DND-41 (cell line): Measurements from ENCODE around the gene FLVCR1.
"Not testable (repeated sequence)": the region's sequence is repeated elsewhere in the genome, so short reads cannot be mapped to it uniquely, and the experiment has no call there.

Experiments
- ATAC-seq: fragments of 200-7000 bp; cut with Tn5 transposase; 3 replicates; pipeline ENCODE4 v1.9.1; 2021; ENCODE audit warnings: low read depth; ENCODE audit not compliant: insufficient read depth
- DNase-seq: peaks from one replicate; pipeline ENCODE4 v3.0.0-alpha.2; 2020
- H2AFZ ChIP-seq: 2 replicates; pipeline ENCODE4 v1.6.0; 2012; ENCODE audit warnings: low read depth, low read length
- H3K27ac ChIP-seq: 2 replicates; pipeline ENCODE4 v1.5.1; 2012; ENCODE audit warnings: low read length, inconsistent platforms
- H3K27me3 ChIP-seq: fragments of 200-600 bp; sonication (generic); 2 replicates; pipeline ENCODE4 v1.6.0; 2012; ENCODE audit warnings: low read length, mild to moderate bottlenecking, inconsistent platforms; ENCODE audit not compliant: insufficient read depth, poor library complexity
- H3K36me3 ChIP-seq: 2 replicates; pipeline ENCODE4 v1.5.1; 2012; ENCODE audit warnings: low read length, inconsistent platforms; ENCODE audit not compliant: insufficient read depth
- H3K4me1 ChIP-seq: 2 replicates; pipeline ENCODE4 v1.5.1; 2012; ENCODE audit warnings: mild to moderate bottlenecking, low read length; ENCODE audit not compliant: insufficient read depth
- H3K4me2 ChIP-seq: 2 replicates; pipeline ENCODE4 v1.6.0; 2012; ENCODE audit warnings: mild to moderate bottlenecking, moderate library complexity, low read length, inconsistent platforms; ENCODE audit not compliant: insufficient read depth
- H3K4me3 ChIP-seq, 2 experiments: fragments of 200-600 bp in 1 of 2; shearing (Covaris generic) in 1 of 2; 2 replicates each; pipeline ENCODE4 v1.5.1; 2012 to 2016; ENCODE audit warnings: inconsistent platforms in 2 of 2, low read length in 2 of 2, mild to moderate bottlenecking in 2 of 2, low read depth in 1 of 2, moderate library complexity in 1 of 2
- H3K79me2 ChIP-seq: 2 replicates; pipeline ENCODE4 v1.6.0; 2012; ENCODE audit warnings: low read length, inconsistent platforms; ENCODE audit not compliant: insufficient read depth
- H3K9ac ChIP-seq: 2 replicates; pipeline ENCODE4 v1.6.0; 2012; ENCODE audit warnings: low read depth, mild to moderate bottlenecking, inconsistent platforms, low read length, moderate library complexity
- H3K9me3 ChIP-seq: 2 replicates; pipeline ENCODE4 v1.5.1; 2012; ENCODE audit warnings: low read length, moderate library complexity, mild to moderate bottlenecking, inconsistent platforms; ENCODE audit not compliant: insufficient read depth, severe bottlenecking
- H4K20me1 ChIP-seq: 2 replicates; pipeline ENCODE4 v1.6.0; 2012; ENCODE audit warnings: low read length; ENCODE audit not compliant: insufficient read depth
- EZH2 ChIP-seq: IDR thresholded peaks from 3 replicates; pipeline ENCODE4 v1.6.1; 2012; ENCODE audit warnings: borderline replicate concordance, low read depth, mild to moderate bottlenecking, moderate library complexity, low read length, inconsistent platforms; ENCODE audit not compliant: severe bottlenecking
- TF ChIP-seq, protein P1 (sequence below): IDR thresholded peaks from 2 replicates; pipeline ENCODE4 v1.5.1; 2012; ENCODE audit warnings: borderline replicate concordance, low read length, moderate library complexity, mild to moderate bottlenecking; ENCODE audit not compliant: poor library complexity, severe bottlenecking; ENCODE audit errors: extremely low read depth

Gene FLVCR1

DNA sequence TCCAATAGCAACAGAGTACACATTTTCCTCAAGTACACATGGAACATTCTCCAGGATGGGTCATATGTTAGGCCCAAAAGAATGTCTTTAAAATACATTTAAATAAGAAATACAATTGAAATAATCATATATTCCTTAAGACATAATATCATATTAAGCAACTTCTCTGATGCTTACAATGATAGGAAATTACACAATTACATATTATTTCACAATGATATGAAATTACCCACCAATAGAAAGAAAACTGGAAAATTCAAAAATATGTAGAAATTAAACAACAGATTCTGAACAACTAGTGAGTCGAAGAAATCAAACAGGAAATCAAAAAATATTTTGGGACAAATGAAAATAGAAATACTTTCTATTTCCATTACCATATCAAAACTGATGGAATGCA is 45.6 kb downstream of the FLVCR1 start:
- ATAC-seq: no peak
- no peak overlapping the region for H3K9ac ChIP-seq
- peaks cover 13% of the 10 kb centered on the region; the same call in 1 of the 2 replicates for H3K36me3 ChIP-seq
- no peak overlapping the region for H3K4me3 ChIP-seq
- H3K79me2 ChIP-seq: no peaks in the 10 kb centered on the region
- H3K4me2 ChIP-seq: no peak overlapping the region
- H3K4me1 ChIP-seq: no peaks in the 10 kb centered on the region
- DNase-seq: no peak
- H3K9me3 ChIP-seq: peaks cover 11% of the 10 kb centered on the region
- H2AFZ ChIP-seq: no peak overlapping the region
- H3K27me3 ChIP-seq: no peaks in the 10 kb centered on the region
- no peaks in the 10 kb centered on the region for H4K20me1 ChIP-seq
- no peak overlapping the region for H3K27ac ChIP-seq
- TF ChIP-seq, protein P1, sequence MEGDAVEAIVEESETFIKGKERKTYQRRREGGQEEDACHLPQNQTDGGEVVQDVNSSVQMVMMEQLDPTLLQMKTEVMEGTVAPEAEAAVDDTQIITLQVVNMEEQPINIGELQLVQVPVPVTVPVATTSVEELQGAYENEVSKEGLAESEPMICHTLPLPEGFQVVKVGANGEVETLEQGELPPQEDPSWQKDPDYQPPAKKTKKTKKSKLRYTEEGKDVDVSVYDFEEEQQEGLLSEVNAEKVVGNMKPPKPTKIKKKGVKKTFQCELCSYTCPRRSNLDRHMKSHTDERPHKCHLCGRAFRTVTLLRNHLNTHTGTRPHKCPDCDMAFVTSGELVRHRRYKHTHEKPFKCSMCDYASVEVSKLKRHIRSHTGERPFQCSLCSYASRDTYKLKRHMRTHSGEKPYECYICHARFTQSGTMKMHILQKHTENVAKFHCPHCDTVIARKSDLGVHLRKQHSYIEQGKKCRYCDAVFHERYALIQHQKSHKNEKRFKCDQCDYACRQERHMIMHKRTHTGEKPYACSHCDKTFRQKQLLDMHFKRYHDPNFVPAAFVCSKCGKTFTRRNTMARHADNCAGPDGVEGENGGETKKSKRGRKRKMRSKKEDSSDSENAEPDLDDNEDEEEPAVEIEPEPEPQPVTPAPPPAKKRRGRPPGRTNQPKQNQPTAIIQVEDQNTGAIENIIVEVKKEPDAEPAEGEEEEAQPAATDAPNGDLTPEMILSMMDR: no peak
- no peak for TF ChIP-seq EZH2

DNA sequence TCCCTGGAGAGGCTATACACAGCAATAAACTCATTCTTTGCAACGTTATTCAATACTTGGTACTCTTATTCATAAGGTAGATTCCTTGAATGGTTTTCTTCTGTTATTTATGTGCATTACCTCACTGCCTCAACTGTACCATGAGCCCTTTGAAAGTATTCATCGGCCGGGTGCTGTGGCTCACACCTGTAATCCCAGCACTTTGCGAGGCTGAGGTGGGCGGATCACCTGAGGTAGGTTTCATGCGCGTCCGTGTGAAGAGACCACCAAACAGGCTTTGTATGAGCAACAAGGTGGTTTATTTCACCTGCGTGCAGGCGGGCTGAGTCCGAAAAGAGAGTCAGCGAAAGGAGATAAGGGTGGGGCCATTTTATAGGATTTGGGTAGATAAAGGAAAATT is 50.0 kb downstream of the FLVCR1 start:
- H3K9me3 ChIP-seq, H4K20me1 ChIP-seq, ATAC-seq, H3K27me3 ChIP-seq, H3K4me1 ChIP-seq, H3K79me2 ChIP-seq, H3K9ac ChIP-seq, H3K4me2 ChIP-seq, H3K27ac ChIP-seq, DNase-seq, H2AFZ ChIP-seq, H3K36me3 ChIP-seq, H3K4me3 ChIP-seq: not testable (repeated sequence)

DNA sequence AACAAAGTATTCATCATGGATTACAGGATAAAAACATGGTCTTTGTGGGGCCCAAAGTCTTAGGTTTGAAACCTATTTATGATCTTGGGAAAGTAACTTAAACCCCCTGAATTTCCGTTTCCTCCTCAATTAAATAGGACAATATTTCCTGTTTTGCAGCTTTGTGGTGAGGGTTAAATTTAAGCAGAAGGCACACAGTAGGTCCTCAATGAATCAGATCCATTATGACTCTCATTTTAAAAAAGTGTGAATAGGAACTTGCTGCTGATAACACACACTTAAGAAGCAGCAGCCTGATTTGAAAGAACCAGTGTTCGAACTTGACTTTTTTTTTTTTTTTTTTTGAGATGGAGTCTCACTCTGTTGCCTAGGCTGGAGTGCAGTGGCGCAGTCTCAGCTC is 50.9 kb downstream of the FLVCR1 start:
- no peak overlapping the region for H3K4me3 ChIP-seq
- H3K79me2 ChIP-seq: no peaks in the 10 kb centered on the region
- no peaks in the 10 kb centered on the region for H3K4me1 ChIP-seq
- peaks cover 3% of the 10 kb centered on the region for H3K9me3 ChIP-seq
- H2AFZ ChIP-seq: no peak overlapping the region
- no peaks in the 10 kb centered on the region for H3K27me3 ChIP-seq
- H3K27ac ChIP-seq: no peak overlapping the region
- no peaks in the 10 kb centered on the region for H4K20me1 ChIP-seq
- no peak overlapping the region for H3K4me2 ChIP-seq
- DNase-seq (no peak), ATAC-seq (no peak)
- no peaks in the 10 kb centered on the region for H3K36me3 ChIP-seq
- TF ChIP-seq EZH2: no peak
- no peak overlapping the region for H3K9ac ChIP-seq

DNA sequence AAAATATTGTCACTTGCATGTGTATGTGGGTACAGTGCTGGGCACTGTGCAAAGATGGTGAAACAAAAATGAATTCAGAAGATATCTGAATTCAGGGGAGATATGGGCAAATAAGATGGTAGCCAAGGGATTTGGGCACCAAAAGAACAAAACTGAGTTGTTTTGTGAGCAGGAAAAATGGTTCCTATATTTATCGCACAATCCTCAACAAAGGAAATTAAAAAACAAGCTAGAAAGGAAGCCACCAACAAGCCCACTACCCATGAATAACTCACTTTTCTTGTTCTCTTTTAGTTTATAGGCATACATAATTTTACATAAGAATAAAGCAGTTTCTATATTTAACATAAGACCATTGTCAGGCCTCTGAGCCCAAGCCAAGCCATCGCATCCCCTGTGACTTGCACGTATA is 51.6 kb downstream of the FLVCR1 start:
- no peak overlapping the region for H3K4me2 ChIP-seq
- H4K20me1 ChIP-seq: no peaks in the 10 kb centered on the region
- H3K4me3 ChIP-seq: no peak overlapping the region
- H3K9ac ChIP-seq: no peak overlapping the region
- H3K4me1 ChIP-seq: no peaks in the 10 kb centered on the region
- H2AFZ ChIP-seq: no peak overlapping the region
- H3K27me3 ChIP-seq: no peaks in the 10 kb centered on the region
- H3K9me3 ChIP-seq: peaks cover 3% of the 10 kb centered on the region
- DNase-seq (no peak), ATAC-seq (no peak)
- TF ChIP-seq, protein P1: no peak
- TF ChIP-seq EZH2: no peak
- H3K27ac ChIP-seq: no peak overlapping the region
- no peaks in the 10 kb centered on the region for H3K79me2 ChIP-seq
- no peaks in the 10 kb centered on the region for H3K36me3 ChIP-seq

DNA sequence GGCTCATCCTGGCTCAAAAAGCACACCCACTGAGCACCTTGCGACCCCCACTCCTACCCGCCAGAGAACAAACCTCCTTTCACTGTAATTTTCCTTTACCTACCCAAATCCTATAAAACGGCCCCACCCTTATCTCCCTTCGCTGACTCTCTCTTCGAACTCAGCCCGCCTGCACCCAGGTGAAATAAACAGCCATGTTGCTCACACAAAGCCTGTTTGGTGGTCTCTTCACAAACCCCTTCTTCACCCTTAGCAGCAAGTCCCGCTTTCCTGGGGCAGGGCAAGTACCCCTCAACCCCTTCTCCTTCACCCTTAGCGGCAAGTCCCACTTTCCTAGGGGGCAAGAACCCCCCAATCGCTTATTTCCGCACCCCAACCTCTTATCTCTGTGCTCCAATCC is 52.1 kb downstream of the FLVCR1 start:
- not testable (repeated sequence) for H3K79me2 ChIP-seq, ATAC-seq, H2AFZ ChIP-seq, H3K4me3 ChIP-seq, DNase-seq, H3K4me2 ChIP-seq, H3K27ac ChIP-seq, H4K20me1 ChIP-seq, H3K4me1 ChIP-seq, H3K9ac ChIP-seq, H3K9me3 ChIP-seq, H3K27me3 ChIP-seq, H3K36me3 ChIP-seq

DNA sequence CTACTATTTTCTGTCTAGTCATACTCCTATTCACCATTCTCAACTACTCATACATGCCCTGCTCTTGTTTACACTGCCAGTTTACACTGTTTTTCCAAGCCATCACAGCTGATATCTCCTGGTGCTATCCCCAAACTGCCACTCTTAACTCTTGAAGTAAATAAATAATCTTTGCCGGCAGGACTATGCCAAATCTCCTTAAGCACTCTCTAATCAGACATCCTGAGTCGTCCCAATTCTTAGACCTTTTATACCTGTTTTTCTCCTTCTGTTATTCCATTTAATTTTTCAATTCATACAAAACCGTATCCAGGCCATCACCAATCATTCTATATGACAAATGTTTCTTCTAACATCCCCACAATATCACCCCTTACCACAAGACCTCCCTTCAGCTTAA is 55.6 kb downstream of the FLVCR1 start:
- not testable (repeated sequence) for H3K4me3 ChIP-seq, DNase-seq

DNA sequence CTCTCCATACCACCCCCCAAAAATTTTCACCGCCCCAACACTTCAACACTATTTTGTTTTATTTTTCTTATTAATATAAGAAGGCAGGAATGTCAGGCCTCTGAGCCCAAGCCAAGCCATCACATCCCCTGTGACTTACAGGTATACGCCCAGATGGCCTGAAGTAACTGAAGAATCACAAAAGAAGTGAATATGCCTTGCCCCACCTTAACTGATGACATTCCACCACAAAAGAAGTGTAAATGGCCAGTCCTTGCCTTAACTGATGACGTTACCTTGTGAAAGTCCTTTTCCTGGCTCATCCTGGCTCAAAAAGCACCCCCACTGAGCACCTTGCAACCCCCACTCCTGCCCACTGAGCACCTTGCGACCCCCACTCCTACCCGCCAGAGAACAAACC is 56.0 kb downstream of the FLVCR1 start:
- not testable (repeated sequence) for H3K4me1 ChIP-seq, H4K20me1 ChIP-seq, H3K9me3 ChIP-seq, H3K27me3 ChIP-seq, H3K27ac ChIP-seq, H3K36me3 ChIP-seq, H3K79me2 ChIP-seq, H3K4me2 ChIP-seq, H3K9ac ChIP-seq, H2AFZ ChIP-seq, DNase-seq, ATAC-seq, H3K4me3 ChIP-seq

More for the DNA sequence above, 55.6 kb downstream of the FLVCR1 start:
- H4K20me1 ChIP-seq, H3K79me2 ChIP-seq, H3K27me3 ChIP-seq, H3K9me3 ChIP-seq, H3K9ac ChIP-seq, H3K36me3 ChIP-seq, H3K4me2 ChIP-seq, H3K4me1 ChIP-seq, H2AFZ ChIP-seq, H3K27ac ChIP-seq, ATAC-seq: not testable (repeated sequence)
